Neural crest cell (in vitro differentiated cells): ENCODE data around the gene SH3D21. TPM values are rescaled to one million over a fixed set of nuclear protein-coding genes. Genes with fewer than 3 reads are reported as not detected.
A peak's percentile ranks its signal among the peaks of the same experiment; 100 is the strongest.

Experiments used
- DNase-seq: peaks from one replicate; pipeline ENCODE4 v3.0.0; 2021; ENCODE audit warnings: low read depth, mixed read lengths, low spot score
- H3K27ac Mint-ChIP-seq: one replicate; pipeline ENCODE4 v1.8.0; 2021; ENCODE audit warnings: mild to moderate bottlenecking, mixed read lengths; ENCODE audit not compliant: unreplicated experiment
- H3K27me3 Mint-ChIP-seq: 2 replicates; pipeline ENCODE4 v1.8.0; 2021; ENCODE audit warnings: low read depth, mild to moderate bottlenecking, mixed read lengths
- H3K36me3 Mint-ChIP-seq: 2 replicates; pipeline ENCODE4 v1.8.0; 2021; ENCODE audit warnings: low read depth, mild to moderate bottlenecking, mixed read lengths
- H3K4me1 Mint-ChIP-seq: 2 replicates; pipeline ENCODE4 v1.8.0; 2021; ENCODE audit warnings: mixed read lengths
- H3K4me3 Mint-ChIP-seq: one replicate; pipeline ENCODE4 v1.8.0; 2021; ENCODE audit warnings: mild to moderate bottlenecking, mixed read lengths
- H3K9me3 Mint-ChIP-seq: 2 replicates; pipeline ENCODE4 v1.8.0; 2021; ENCODE audit warnings: mixed read lengths
- CTCF ChIP-seq: fragments of 200-600 bp; sonication (generic); conservative IDR thresholded peaks from 2 replicates; pipeline ENCODE4 v1.5.0; 2021; ENCODE audit warnings: antibody characterized with exemption, mild to moderate bottlenecking
- total RNA-seq: library from RNA; stranded (reverse); gene quantifications from 2 replicates; pipeline ENCODE4 v1.2.1, GENCODE V29; 2021

SH3D21 gene
- total RNA-seq, 1 donor from 2014 or later: 5.4 TPM

DNA sequence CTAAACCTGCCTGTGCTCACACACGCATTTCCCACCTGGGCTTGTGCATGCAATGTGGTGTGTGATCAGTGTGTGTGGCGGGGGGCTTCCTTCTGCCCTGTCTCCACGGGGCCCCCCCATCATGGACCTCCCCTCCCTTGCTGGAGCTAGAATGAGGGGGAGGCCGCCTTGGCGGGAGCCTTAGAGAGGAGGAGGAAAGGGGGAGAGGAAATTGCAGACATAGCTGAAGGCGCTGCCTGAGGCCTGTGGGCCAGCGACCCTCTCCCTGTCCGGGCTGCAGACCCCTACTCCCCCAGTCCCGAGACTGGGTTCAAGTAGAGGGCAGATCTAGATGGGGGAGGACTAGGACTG, 18.2 kb downstream of the SH3D21 start:
- no peak for DNase-seq
- H3K9me3 Mint-ChIP-seq: no peaks in the 10 kb centered on the region
- peaks cover 25% of the 10 kb centered on the region for H3K4me1 Mint-ChIP-seq
- H3K27ac Mint-ChIP-seq: no peak overlapping the region
- peaks cover 10% of the 10 kb centered on the region for H3K27me3 Mint-ChIP-seq
- TF ChIP-seq CTCF: no peak
- H3K36me3 Mint-ChIP-seq: no peaks in the 10 kb centered on the region
- peak overlapping the region; percentile 89 for H3K4me3 Mint-ChIP-seq

DNA sequence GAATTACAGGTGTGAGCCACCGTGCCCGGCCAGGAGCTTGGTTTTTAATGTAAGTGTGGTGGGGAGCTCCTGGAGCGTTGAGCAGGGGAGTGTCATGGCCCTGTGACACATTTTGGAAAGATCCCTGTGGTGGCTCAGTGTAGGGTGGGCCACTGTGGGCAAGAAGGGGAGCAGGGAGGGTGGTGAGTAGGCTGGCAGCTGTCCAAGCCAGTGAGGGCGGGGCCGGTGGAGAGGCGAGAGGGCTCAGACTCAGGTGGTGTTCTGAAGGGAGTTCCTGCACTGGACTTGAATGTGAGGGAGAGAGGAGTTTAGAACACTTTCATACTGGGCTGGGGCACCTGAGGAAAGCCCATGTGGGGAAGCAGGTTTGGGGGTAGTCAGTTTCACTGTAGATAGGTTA, 20.3 kb downstream of the SH3D21 start:
- DNase-seq: no peak
- H3K9me3 Mint-ChIP-seq: no peaks in the 10 kb centered on the region
- no peak overlapping the region for H3K27ac Mint-ChIP-seq
- H3K4me3 Mint-ChIP-seq: no peak overlapping the region
- H3K36me3 Mint-ChIP-seq: no peaks in the 10 kb centered on the region
- peaks cover 6% of the 10 kb centered on the region for H3K27me3 Mint-ChIP-seq
- peaks cover 33% of the 10 kb centered on the region for H3K4me1 Mint-ChIP-seq
- no peak for TF ChIP-seq CTCF

DNA sequence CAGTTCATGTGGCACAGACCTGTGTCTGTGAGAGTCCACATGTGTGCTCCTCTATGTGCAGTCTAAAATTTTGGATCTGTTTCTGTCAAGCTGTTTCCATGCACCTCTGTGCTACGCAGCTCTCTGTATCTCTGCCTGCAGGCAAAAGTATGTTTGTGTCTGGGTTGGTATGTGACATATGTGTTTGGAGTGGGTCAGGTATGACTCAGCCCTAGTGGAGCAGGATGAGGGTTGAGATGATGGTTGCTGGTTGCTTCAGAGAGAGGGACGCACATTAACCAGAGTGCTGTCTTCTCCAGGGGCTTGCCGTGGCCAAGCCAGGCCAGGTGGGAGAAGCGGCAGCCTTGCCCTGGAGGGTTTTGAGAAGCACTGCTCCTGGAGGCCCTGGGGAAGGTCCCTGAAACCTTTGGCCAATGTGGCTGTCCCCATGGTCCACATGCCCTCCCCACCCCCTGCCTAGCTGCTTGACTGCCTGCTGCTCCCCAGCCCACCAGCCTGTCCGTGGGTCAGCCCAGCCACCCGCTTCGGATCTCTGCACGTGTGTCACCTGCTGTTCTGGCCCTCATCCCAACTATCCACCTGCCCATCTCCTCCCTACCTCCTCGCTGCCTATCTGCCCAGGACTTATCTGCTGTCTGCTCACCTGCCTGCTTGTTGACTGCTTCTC, 21.4 kb downstream of the SH3D21 start:
- peaks cover 29% of the 10 kb centered on the region for H3K4me1 Mint-ChIP-seq
- DNase-seq: no peak
- peak overlapping the region; percentile 73 for H3K27ac Mint-ChIP-seq
- no peaks in the 10 kb centered on the region for H3K9me3 Mint-ChIP-seq
- H3K27me3 Mint-ChIP-seq: peaks cover 2% of the 10 kb centered on the region
- no peaks in the 10 kb centered on the region for H3K36me3 Mint-ChIP-seq
- no peak for TF ChIP-seq CTCF
- no peak overlapping the region for H3K4me3 Mint-ChIP-seq

DNA sequence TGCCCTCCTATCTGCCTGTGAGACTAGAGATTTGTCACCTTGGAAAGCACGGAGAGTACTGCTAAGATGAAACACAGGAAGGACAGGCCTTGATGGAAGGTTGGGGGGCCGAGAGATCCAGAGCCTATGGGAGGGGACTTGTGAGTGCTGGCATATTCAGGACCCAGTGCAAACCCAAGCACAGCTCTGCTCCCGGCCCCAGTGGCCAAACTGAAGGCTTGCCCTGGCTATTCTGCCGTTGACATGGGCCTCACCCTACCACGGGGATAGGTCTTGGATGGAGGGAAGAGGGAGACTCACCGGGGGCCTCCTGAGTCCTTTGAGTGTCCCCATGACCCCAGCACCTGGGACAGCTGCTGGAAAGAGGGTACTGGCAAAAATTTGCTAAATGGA, 21.9 kb downstream of the SH3D21 start:
- Mint-ChIP-seq H3K27ac (peak overlapping the region; percentile 73), H3K4me3 (no peak overlapping the region), H3K9me3 (no peaks in the 10 kb centered on the region), H3K4me1 (peaks cover 29% of the 10 kb centered on the region), H3K27me3 (peaks cover 2% of the 10 kb centered on the region), H3K36me3 (no peaks in the 10 kb centered on the region)
- TF ChIP-seq CTCF: no peak
- DNase-seq: no peak

DNA sequence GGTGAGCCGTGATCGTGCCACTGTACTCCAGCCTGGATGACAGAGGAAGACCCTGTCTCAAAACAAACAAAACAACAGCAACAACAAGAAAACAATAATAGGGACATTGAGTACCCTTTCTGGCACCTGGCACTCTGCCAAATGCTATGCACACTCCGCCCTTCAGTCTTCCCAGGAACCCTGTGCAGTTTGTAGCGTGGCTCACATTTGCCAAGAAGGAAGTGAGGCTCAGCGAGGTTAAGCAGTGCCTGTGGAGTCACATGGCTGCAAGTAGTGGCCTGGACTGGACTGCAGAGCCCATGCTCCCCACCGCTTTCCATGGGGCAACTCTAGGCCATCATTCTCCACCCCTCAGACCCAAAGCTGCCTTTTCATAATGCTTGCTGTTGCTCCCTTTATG, 22.5 kb downstream of the SH3D21 start:
- Mint-ChIP-seq H3K4me3 (no peak overlapping the region), H3K27ac (no peak overlapping the region), H3K4me1 (peaks cover 29% of the 10 kb centered on the region), H3K36me3 (no peaks in the 10 kb centered on the region), H3K9me3 (no peaks in the 10 kb centered on the region), H3K27me3 (peaks cover 2% of the 10 kb centered on the region)
- DNase-seq: no peak
- no peak for TF ChIP-seq CTCF
